CD14-positive monocyte (primary cell): ENCODE data around the gene FAAP100. TPM values are rescaled to one million over a fixed set of nuclear protein-coding genes. Genes with fewer than 3 reads are reported as not detected.
"Not testable (repeated sequence)": the region's sequence is repeated elsewhere in the genome, so short reads cannot be mapped to it uniquely, and the experiment has no call there.

ENCODE experiments used
- DNase-seq, 3 donors: peaks; one replicate each; pipeline ENCODE4 v3.0.0-alpha.2; 2011 to 2022
- H2AFZ ChIP-seq: 2 replicates; pipeline ENCODE4 v1.6.0; 2012; ENCODE audit warnings: mild to moderate bottlenecking, low read depth, low read length, inconsistent platforms; ENCODE audit not compliant: insufficient read depth, poor library complexity, severe bottlenecking
- H3K27ac ChIP-seq, 2 donors: 1 replicate in 1 of 2; 2 replicates in 1 of 2; pipeline ENCODE4 v1.5.1; 2012 to 2013; ENCODE audit warnings: low read length in 2 of 2, control low read depth in 1 of 2, inconsistent platforms in 1 of 2, low read depth in 1 of 2, mild to moderate bottlenecking in 1 of 2
- H3K27me3 ChIP-seq, 2 donors: one replicate each; pipeline versions ENCODE4 v1.6.0 to v1.6.1; 2011 to 2013; ENCODE audit warnings: low read length in 2 of 2; ENCODE audit not compliant: control insufficient read depth in 2 of 2, insufficient read depth in 2 of 2
- H3K36me3 ChIP-seq, 2 donors: replicated peaks in 1 of 2; 1 replicate in 1 of 2; 2 replicates in 1 of 2; pipeline versions ENCODE4 v1.5.1 to v1.6.1; 2012 to 2013; ENCODE audit warnings: low read length in 2 of 2, control low read depth in 1 of 2, inconsistent platforms in 1 of 2, mild to moderate bottlenecking in 1 of 2; ENCODE audit not compliant: insufficient read depth in 2 of 2, control insufficient read depth in 1 of 2
- H3K4me1 ChIP-seq, 2 donors: 1 replicate in 1 of 2; 2 replicates in 1 of 2; pipeline versions ENCODE4 v1.5.1 to v1.6.1; 2012 to 2013; ENCODE audit warnings: low read length in 2 of 2, control low read depth in 1 of 2, inconsistent platforms in 1 of 2, mild to moderate bottlenecking in 1 of 2, moderate library complexity in 1 of 2; ENCODE audit not compliant: insufficient read depth in 2 of 2, control insufficient read depth in 1 of 2
- H3K4me2 ChIP-seq: replicated peaks from 2 replicates; pipeline ENCODE3; 2012; ENCODE audit warnings: low read length, moderate library complexity, mild to moderate bottlenecking; ENCODE audit not compliant: poor library complexity, severe bottlenecking; ENCODE audit errors: extremely low read depth
- H3K4me3 ChIP-seq, 3 experiments: fragments of 200-600 bp in 1 of 3; sonication (generic) in 1 of 3; replicated peaks in 1 of 3; 1 replicate in 2 of 3; 2 replicates in 1 of 3; pipeline ENCODE4 v1.5.1; 2011 to 2013; ENCODE audit warnings: low read length in 3 of 3, mild to moderate bottlenecking in 3 of 3, control low read depth in 2 of 3, low read depth in 2 of 3, inconsistent platforms in 1 of 3, moderate library complexity in 1 of 3
- H3K79me2 ChIP-seq: 2 replicates; pipeline ENCODE4 v1.6.0; 2012; ENCODE audit warnings: mild to moderate bottlenecking, control low read depth, inconsistent platforms, low read length, moderate library complexity; ENCODE audit not compliant: insufficient read depth
- H3K9ac ChIP-seq: 2 replicates; pipeline ENCODE4 v1.6.0; 2017; ENCODE audit warnings: low read length, mild to moderate bottlenecking; ENCODE audit not compliant: insufficient read depth, poor library complexity, severe bottlenecking
- H3K9me3 ChIP-seq, 2 donors: replicated peaks in 1 of 2; 1 replicate in 1 of 2; 2 replicates in 1 of 2; pipeline versions ENCODE4 v1.5.1 to v1.6.1; 2012 to 2013; ENCODE audit warnings: low read length in 2 of 2, control low read depth in 1 of 2; ENCODE audit not compliant: control insufficient read depth in 1 of 2, insufficient read depth in 1 of 2
- H4K20me1 ChIP-seq: 2 replicates; pipeline ENCODE4 v1.6.0; 2012; ENCODE audit warnings: mild to moderate bottlenecking, low read length, control low read depth, moderate library complexity; ENCODE audit not compliant: insufficient read depth
- H3K27ac Mint-ChIP-seq, 7 donors: one replicate each; pipeline ENCODE4 v1.8.0; 2020; ENCODE audit warnings: mild to moderate bottlenecking in 7 of 7, mixed read lengths in 7 of 7, moderate library complexity in 6 of 7, inconsistent platforms in 2 of 7
- H3K27me3 Mint-ChIP-seq, 3 donors: one replicate each; pipeline ENCODE4 v1.8.0; 2021 to 2022; ENCODE audit warnings: low read depth in 3 of 3, mild to moderate bottlenecking in 3 of 3, mixed read lengths in 3 of 3, moderate library complexity in 3 of 3, inconsistent platforms in 1 of 3
- H3K36me3 Mint-ChIP-seq, 2 donors: one replicate each; pipeline ENCODE4 v1.8.0; 2020; ENCODE audit warnings: mixed read lengths in 2 of 2, inconsistent platforms in 1 of 2, mild to moderate bottlenecking in 1 of 2
- H3K4me1 Mint-ChIP-seq: one replicate; pipeline ENCODE4 v1.8.0; 2020; ENCODE audit warnings: mild to moderate bottlenecking, mixed read lengths
- H3K4me3 Mint-ChIP-seq, 2 donors: one replicate each; pipeline ENCODE4 v1.8.0; 2020; ENCODE audit warnings: mild to moderate bottlenecking in 2 of 2, mixed read lengths in 2 of 2, moderate library complexity in 1 of 2
- H3K9me3 Mint-ChIP-seq, 7 donors: one replicate each; pipeline ENCODE4 v1.8.0; 2020 to 2022; ENCODE audit warnings: mixed read lengths in 7 of 7, mild to moderate bottlenecking in 6 of 7, moderate library complexity in 6 of 7, inconsistent platforms in 2 of 7
- CTCF ChIP-seq: fragments of 200-600 bp; IDR thresholded peaks from one replicate; pipeline ENCODE4 v1.8.0; 2022; ENCODE audit warnings: antibody characterized with exemption, mild to moderate bottlenecking
- WGBS: methylation state at CpG from one replicate; pipeline ENCODE4 v1.1.5; 2013; ENCODE audit warnings: missing lambda C conversion rate; ENCODE audit not compliant: insufficient coverage; 5-methylcytosine and 5-hydroxymethylcytosine counted together
- intact Hi-C, 2 donors: fragments of 100-400 bp; cut with micrococcal nuclease; formaldehyde crosslinking; loops; one replicate each; pipeline versions ENCODE4 v1.15.0 to v1.15.1; 2023
- polyA plus RNA-seq, 3 donors: library from polyadenylated mRNA; depleted of rRNA in 1 of 3; unstranded in 2 of 3; stranded (reverse) in 1 of 3; fragments of 300-500 nt in 2 of 3; fragments of >200 nt in 1 of 3; fragmentation: Illumina TruSeq in 2 of 3; gene quantifications; 1 replicate in 2 of 3; 2 replicates in 1 of 3; pipeline ENCODE4 v1.2.3, GENCODE V29; 2012 to 2021

FAAP100 gene
- polyA plus RNA-seq, 3 donors = 10.3 to 37.6 (median 13.9) TPM

GRCh38 chr17:81586096-81586495 is 33.9 kb upstream of the FAAP100 start:
- no peaks in the 10 kb centered on the region for H3K27me3 ChIP-seq
- no peaks in the 10 kb centered on the region for H3K27me3 Mint-ChIP-seq
- no peak for DNase-seq
- no peak overlapping the region for H3K4me3 Mint-ChIP-seq
- H4K20me1 ChIP-seq = no peaks in the 10 kb centered on the region
- H3K9ac ChIP-seq = no peak overlapping the region
- no peaks in the 10 kb centered on the region for H3K4me1 Mint-ChIP-seq
- H3K4me3 ChIP-seq = no peak overlapping the region
- H3K27ac Mint-ChIP-seq = no peak overlapping the region
- 100% methylated on average over 1 of the region's 4 CpGs for WGBS
- peaks cover 83 to 99% of the 10 kb centered on the region in 2 donors for H3K36me3 Mint-ChIP-seq
- no peaks in the 10 kb centered on the region for H3K4me1 ChIP-seq
- no peak for TF ChIP-seq CTCF
- H3K79me2 ChIP-seq = peaks cover 10% of the 10 kb centered on the region
- no peak overlapping the region for H3K4me2 ChIP-seq
- no peaks in the 10 kb centered on the region for H3K9me3 ChIP-seq
- H3K36me3 ChIP-seq = peaks cover 80 to 98% of the 10 kb centered on the region in 2 donors
- intact Hi-C loops = no loop called here
- H2AFZ ChIP-seq = no peak overlapping the region
- no peak overlapping the region for H3K27ac ChIP-seq
- no peaks in the 10 kb centered on the region for H3K9me3 Mint-ChIP-seq

GRCh38 chr17:81584771-81585170 is 32.6 kb upstream of the FAAP100 start:
- H3K9ac ChIP-seq, H3K9me3 ChIP-seq, H4K20me1 ChIP-seq, H3K27me3 Mint-ChIP-seq, intact Hi-C loops, H3K4me1 ChIP-seq, H3K4me3 ChIP-seq, DNase-seq, H3K27ac ChIP-seq, H3K4me3 Mint-ChIP-seq, H3K4me1 Mint-ChIP-seq, H3K4me2 ChIP-seq, H2AFZ ChIP-seq, H3K27ac Mint-ChIP-seq, H3K27me3 ChIP-seq, H3K9me3 Mint-ChIP-seq: not testable (repeated sequence)
- H3K79me2 ChIP-seq = peaks cover 22% of the 10 kb centered on the region
- peaks cover 84 to 99% of the 10 kb centered on the region in 2 donors for H3K36me3 Mint-ChIP-seq
- peaks cover 74 to 98% of the 10 kb centered on the region in 2 donors for H3K36me3 ChIP-seq
- 97% methylated on average over 4 of the region's 14 CpGs for WGBS
